A549 (cell line): ENCODE results near the gene SAMD7.

Experiments used
- CTCF ChIP-seq: fragments of >200 bp; sonication (Bioruptor Twin); formaldehyde crosslinking; IDR thresholded peaks from 3 replicates; pipeline ENCODE4 v1.5.1; 2016
- ESRRA ChIP-seq: fragments of 150-350 bp; IDR thresholded peaks from 2 replicates; pipeline ENCODE4 v1.6.1; 2014; ENCODE audit warnings: mild to moderate bottlenecking, low read length, borderline replicate concordance
- FOSL2 ChIP-seq, 2 experiments: fragments of 450-650 bp in 1 of 2; fragments of >200 bp in 1 of 2; sonication (Bioruptor Twin) in 1 of 2; formaldehyde crosslinking; IDR thresholded peaks; 2 replicates each; pipeline versions ENCODE4 v1.5.0 to v1.6.1; 2016 to 2020; ENCODE audit warnings: mild to moderate bottlenecking in 1 of 2, moderate library complexity in 1 of 2
- HMGXB4 ChIP-seq: fragments of 250-450 bp; sonication (Bioruptor Pico); IDR thresholded peaks from 2 replicates; pipeline ENCODE4 v1.5.0; 2021; ENCODE audit warnings: mild to moderate bottlenecking, moderate library complexity, borderline replicate concordance
- NR3C1 ChIP-seq: fragments of >200 bp; sonication (Bioruptor Twin); formaldehyde crosslinking; IDR thresholded peaks from 3 replicates; pipeline ENCODE4 v1.6.1; 2017
- POLR2A ChIP-seq: IDR thresholded peaks from 2 replicates; pipeline ENCODE4 v1.6.1; 2012; ENCODE audit warnings: mild to moderate bottlenecking, low read length
- SMC3 ChIP-seq: fragments of >200 bp; sonication (Bioruptor Twin); formaldehyde crosslinking; IDR thresholded peaks from 3 replicates; pipeline ENCODE4 v1.6.1; 2018; ENCODE audit warnings: inconsistent platforms

GRCh38 chr3:169905404-169905803, 6.0 kb upstream of the SAMD7 start:
- no peak for TF ChIP-seq CTCF
- no peak for TF ChIP-seq ESRRA
- no peak for TF ChIP-seq SMC3
- TF ChIP-seq NR3C1, result no peak
- no peak for TF ChIP-seq FOSL2 (IDR thresholded peaks at IDR 0.05)
- no peak for TF ChIP-seq FOSL2 (CRISPR knock-in tag; IDR thresholded peaks at IDR 0.05)
- TF ChIP-seq POLR2A, result no peak
- TF ChIP-seq HMGXB4 (CRISPR knock-in tag), result no peak
